ENCODE results near the gene HOXA4.

Gene HOXA4

GRCh38 chr7:27130540-27131389 lies at the start of gene HOXA4:
HOXA4 (minus strand) TSS chr7:27130757; CDS start chr7:27130733, 24 bp downstream.
- no peak for DNase-seq

- DNase-seq, result no peak
Measured at GRCh38 chr7:27179503-27180430, 49.2 kb upstream of the HOXA4 start.

- no peak for DNase-seq
Measured at GRCh38 chr7:27179030-27179429, 48.5 kb upstream of the HOXA4 start.

GRCh38 chr7:27178366-27178765 lies 47.8 kb upstream of the HOXA4 start:
- DNase-seq, result no peak

- DNase-seq, result no peak
Measured at GRCh38 chr7:27177795-27178320, 47.3 kb upstream of the HOXA4 start.

GRCh38 chr7:27176962-27177794 lies 46.6 kb upstream of the HOXA4 start:
- no peak for DNase-seq

GRCh38 chr7:27176524-27176845 lies 45.9 kb upstream of the HOXA4 start:
- no peak for DNase-seq

GRCh38 chr7:27175626-27176523 lies 45.3 kb upstream of the HOXA4 start:
- no peak for DNase-seq

GRCh38 chr7:27174874-27175625 lies 44.5 kb upstream of the HOXA4 start:
- peak; percentile 70 for DNase-seq

- no peak for DNase-seq
Measured at GRCh38 chr7:27173956-27174873, 43.7 kb upstream of the HOXA4 start, which contains the start of gene HOXA10. HOXA10 (minus strand) TSS chr7:27174320; CDS start chr7:27174306, 14 bp downstream.

- DNase-seq, result no peak
Measured at GRCh38 chr7:27173511-27173955, 43.0 kb upstream of the HOXA4 start.

GRCh38 chr7:27172823-27173510 lies 42.4 kb upstream of the HOXA4 start:
- DNase-seq, result no peak

- no peak for DNase-seq
Measured at GRCh38 chr7:27172315-27172774, 41.8 kb upstream of the HOXA4 start.

GRCh38 chr7:27171637-27172314 lies 41.2 kb upstream of the HOXA4 start:
- no peak for DNase-seq

- DNase-seq, result no peak
Measured at GRCh38 chr7:27171325-27171636, 40.7 kb upstream of the HOXA4 start.

- no peak for DNase-seq
Measured at GRCh38 chr7:27170426-27171324, 40.1 kb upstream of the HOXA4 start.
